Liver (tissue), 9 donors: ENCODE results near the gene ATAD5. TPM values are rescaled to one million over a fixed set of nuclear protein-coding genes. Genes with fewer than 3 reads are reported as not detected.

ENCODE experiments used
- DNase-seq: peaks from one replicate; pipeline ENCODE4 v3.0.0-alpha.2; 2017; ENCODE audit warnings: low spot score
- H3K27ac ChIP-seq, 2 donors: one replicate each; pipeline ENCODE4 v1.7.0; 2013; ENCODE audit warnings: inconsistent platforms in 2 of 2, low read length in 2 of 2, control low read depth in 1 of 2, low read depth in 1 of 2, mild to moderate bottlenecking in 1 of 2
- H3K27me3 ChIP-seq, 4 donors: one replicate each; pipeline versions ENCODE4 v1.6.1 to v1.7.0; 2013; ENCODE audit warnings: low read length in 3 of 4, inconsistent platforms in 1 of 4, mild to moderate bottlenecking in 1 of 4, moderate library complexity in 1 of 4; ENCODE audit not compliant: control insufficient read depth in 4 of 4, insufficient read depth in 4 of 4
- H3K36me3 ChIP-seq, 4 donors: one replicate each; pipeline versions ENCODE4 v1.6.1 to v1.7.0; 2013; ENCODE audit warnings: low read length in 3 of 4, mild to moderate bottlenecking in 3 of 4, low read depth in 1 of 4, moderate library complexity in 1 of 4; ENCODE audit not compliant: control insufficient read depth in 4 of 4, insufficient read depth in 3 of 4
- H3K4me1 ChIP-seq, 4 donors: one replicate each; pipeline versions ENCODE4 v1.6.1 to v1.7.0; 2013; ENCODE audit warnings: low read length in 3 of 4, mild to moderate bottlenecking in 3 of 4, moderate library complexity in 1 of 4; ENCODE audit not compliant: control insufficient read depth in 4 of 4, insufficient read depth in 4 of 4
- H3K4me3 ChIP-seq, 3 donors: one replicate each; pipeline versions ENCODE4 v1.6.1 to v1.7.0; 2013; ENCODE audit warnings: low read length in 3 of 3, control low read depth in 1 of 3, low read depth in 1 of 3, mild to moderate bottlenecking in 1 of 3
- H3K9ac ChIP-seq, 2 donors: one replicate each; pipeline ENCODE4 v1.7.0; 2013; ENCODE audit warnings: low read length in 2 of 2, mild to moderate bottlenecking in 2 of 2, moderate library complexity in 2 of 2, control low read depth in 1 of 2, low read depth in 1 of 2
- H3K9me3 ChIP-seq, 4 donors: one replicate each; pipeline versions ENCODE4 v1.6.1 to v1.7.0; 2013; ENCODE audit warnings: low read length in 3 of 4; ENCODE audit not compliant: control insufficient read depth in 4 of 4
- ATF3 ChIP-seq: IDR thresholded peaks from 2 replicates; pipeline ENCODE4 v1.6.1; 2016; ENCODE audit warnings: antibody characterized with exemption
- CTCF ChIP-seq: fragments of 150-350 bp; IDR thresholded peaks from 2 replicates; pipeline ENCODE4 v1.5.1; 2017; ENCODE audit warnings: improper control_type of control experiment, low read depth, low read length; ENCODE audit not compliant: missing input control
- EGR1 ChIP-seq, 2 donors: IDR thresholded peaks; 2 replicates each; pipeline ENCODE4 v1.6.1; 2016 to 2018; ENCODE audit warnings: antibody characterized with exemption in 2 of 2, low read depth in 2 of 2
- FOXA1 ChIP-seq: IDR thresholded peaks from 2 replicates; pipeline ENCODE4 v1.6.1; 2016; ENCODE audit warnings: antibody characterized with exemption
- FOXA2 ChIP-seq: IDR thresholded peaks from 2 replicates; pipeline ENCODE4 v1.6.1; 2016; ENCODE audit warnings: antibody characterized with exemption
- GABPA ChIP-seq, 2 donors: IDR thresholded peaks in 1 of 2; conservative IDR thresholded peaks in 1 of 2; 2 replicates each; pipeline ENCODE4 v1.6.1; 2016; ENCODE audit warnings: antibody characterized with exemption in 2 of 2, mild to moderate bottlenecking in 1 of 2, moderate library complexity in 1 of 2
- HNF4A ChIP-seq, 2 donors: conservative IDR thresholded peaks; 2 replicates each; pipeline ENCODE4 v1.6.1; 2016; ENCODE audit warnings: antibody characterized with exemption in 2 of 2, mild to moderate bottlenecking in 2 of 2
- HNF4G ChIP-seq: IDR thresholded peaks from 2 replicates; pipeline ENCODE4 v1.6.1; 2016; ENCODE audit warnings: antibody characterized with exemption
- JUND ChIP-seq, 2 donors: IDR thresholded peaks; 2 replicates each; pipeline ENCODE4 v1.6.1; 2016; ENCODE audit warnings: antibody characterized with exemption in 2 of 2
- MAX ChIP-seq: IDR thresholded peaks from 2 replicates; pipeline ENCODE4 v1.6.1; 2016; ENCODE audit warnings: antibody characterized with exemption
- NR2F2 ChIP-seq: IDR thresholded peaks from 2 replicates; pipeline ENCODE4 v1.6.1; 2016; ENCODE audit warnings: antibody characterized with exemption
- RAD21 ChIP-seq, 2 donors: IDR thresholded peaks; 2 replicates each; pipeline ENCODE4 v1.6.1; 2016; ENCODE audit warnings: antibody characterized with exemption in 2 of 2, mild to moderate bottlenecking in 2 of 2
- REST ChIP-seq: IDR thresholded peaks from 2 replicates; pipeline ENCODE4 v1.6.1; 2016; ENCODE audit warnings: antibody characterized with exemption, mild to moderate bottlenecking
- RXRA ChIP-seq, 2 donors: IDR thresholded peaks; 2 replicates each; pipeline ENCODE4 v1.6.1; 2017 to 2018; ENCODE audit warnings: antibody characterized with exemption in 2 of 2, mild to moderate bottlenecking in 1 of 2
- SP1 ChIP-seq: IDR thresholded peaks from 2 replicates; pipeline ENCODE4 v1.6.1; 2018; ENCODE audit warnings: antibody characterized with exemption, mild to moderate bottlenecking
- TAF1 ChIP-seq: conservative IDR thresholded peaks from 2 replicates; pipeline ENCODE4 v1.6.1; 2016; ENCODE audit warnings: antibody characterized with exemption, mild to moderate bottlenecking
- YY1 ChIP-seq: IDR thresholded peaks from 2 replicates; pipeline ENCODE4 v1.6.1; 2016; ENCODE audit warnings: antibody characterized with exemption, mild to moderate bottlenecking
- ZBTB33 ChIP-seq: IDR thresholded peaks from 2 replicates; pipeline ENCODE4 v1.6.1; 2016; ENCODE audit warnings: antibody characterized with exemption
- WGBS: extraction: QIAGEN DNeasy Blood & Tissue Kit; methylation state at CpG from one replicate; pipeline ENCODE4 v1.1.7; 2013; 5-methylcytosine and 5-hydroxymethylcytosine counted together
- polyA plus RNA-seq, 2 donors: library from polyadenylated mRNA; stranded (reverse) in 1 of 2; unstranded in 1 of 2; fragments of 200-250 nt in 1 of 2; fragments of >200 nt in 1 of 2; fragmentation: Nextera tagmentation in 1 of 2; extraction: Ambion mirVana in 1 of 2; gene quantifications; one replicate each; pipeline versions ENCODE4 v1.2.1 to v1.2.3, GENCODE V29; 2013 to 2015
- total RNA-seq, 2 donors: library from RNA; depleted of rRNA; stranded (reverse); fragments of >200 nt; gene quantifications; one replicate each; pipeline ENCODE4 v1.2.3, GENCODE V29; 2014
- donor health status: healthy.
- donor health status: healthy.
- donor health status: healthy.
- donor health status: healthy.
- donor health status: healthy.

Gene ATAD5
- total and polyA plus RNA-seq, 4 donors = 0.15 to 10.6 (median 0.52) TPM

GRCh38 chr17:30927756-30928155, 96.0 kb downstream of the ATAD5 start:
- WGBS = 96% methylated on average over 5 of the region's 5 CpGs
- no peak for DNase-seq
- no peak overlapping the region for H3K27ac ChIP-seq
- TF ChIP-seq ATF3 = no peak
- H3K4me3 ChIP-seq = no peak overlapping the region
- H3K36me3 ChIP-seq = peaks cover 0 to 2% (median 0%) of the 10 kb centered on the region in 4 donors
- no peak overlapping the region for H3K9ac ChIP-seq
- no peaks in the 10 kb centered on the region for H3K9me3 ChIP-seq
- H3K27me3 ChIP-seq = no peaks in the 10 kb centered on the region
- peaks cover 0 to 3% (median 0%) of the 10 kb centered on the region in 4 donors for H3K4me1 ChIP-seq

- no peak overlapping the region for H3K9ac ChIP-seq
- 93% methylated on average over 3 of the region's 3 CpGs for WGBS
- H3K4me3 ChIP-seq = no peak overlapping the region
- H3K4me1 ChIP-seq = no peaks in the 10 kb centered on the region
- H3K36me3 ChIP-seq = peaks cover 0 to 2% (median 0%) of the 10 kb centered on the region in 4 donors
- no peaks in the 10 kb centered on the region for H3K9me3 ChIP-seq
- DNase-seq = no peak
- H3K27me3 ChIP-seq = no peaks in the 10 kb centered on the region
- TF ChIP-seq ZBTB33 = no peak
- TF ChIP-seq GABPA (IDR thresholded peaks at IDR 0.05 in 1 of 2, conservative IDR thresholded peaks at IDR 0.05 in 1 of 2) = no peak
- TF ChIP-seq RXRA (IDR thresholded peaks at IDR 0.05) = no peak
- TF ChIP-seq FOXA2 = no peak
- TF ChIP-seq RAD21 (IDR thresholded peaks at IDR 0.05) = no peak
- TF ChIP-seq HNF4A (conservative IDR thresholded peaks at IDR 0.05) = no peak
- no peak for TF ChIP-seq JUND (IDR thresholded peaks at IDR 0.05)
- no peak for TF ChIP-seq TAF1
- TF ChIP-seq ATF3 = no peak
- no peak for TF ChIP-seq FOXA1
- no peak for TF ChIP-seq HNF4G
- TF ChIP-seq MAX = no peak
- TF ChIP-seq SP1 = no peak
- no peak for TF ChIP-seq EGR1 (IDR thresholded peaks at IDR 0.05; ENCODE audit: low read depth in 2 of 2)
- TF ChIP-seq REST = no peak
- TF ChIP-seq NR2F2 = no peak
- no peak for TF ChIP-seq CTCF
- no peak for TF ChIP-seq YY1
- no peak overlapping the region for H3K27ac ChIP-seq
Measured at GRCh38 chr17:30928584-30928983, 96.8 kb downstream of the ATAD5 start.
